ENCODE data around the gene SCARB1.

- no peak for TF ChIP-seq REST (IDR thresholded peaks at IDR 0.05; ENCODE audit: unreplicated experiment)
- TF ChIP-seq CTCF (conservative IDR thresholded peaks at IDR 0.05; ENCODE audit: low read depth in 2 of 2), result no peak
Observed at GRCh38 chr12:124875803-124876132, 12.1 kb upstream of the SCARB1 start.

Measured in GM23338 (cell line).